HepG2 (cell line): ENCODE measurements around the gene CTXN1. TPM values are rescaled to one million over a fixed set of nuclear protein-coding genes. Genes with fewer than 3 reads are reported as not detected.

Experiments
- CCAR2 ChIP-seq: fragments of 200-400 bp; formaldehyde crosslinking; optimal IDR thresholded peaks from 2 replicates; pipeline ENCODE3; 2018; ENCODE audit warnings: low read depth, mild to moderate bottlenecking, low read length, moderate library complexity
- EEA1 ChIP-seq: sonication (generic); formaldehyde crosslinking; IDR thresholded peaks from 2 replicates; pipeline ENCODE4 v1.5.1; 2020; ENCODE audit warnings: mild to moderate bottlenecking, missing genetic modification reagents, borderline replicate concordance
- ETV6 ChIP-seq: sonication (generic); formaldehyde crosslinking; conservative IDR thresholded peaks from 2 replicates; pipeline ENCODE4 v1.4.0; 2020; ENCODE audit warnings: missing genetic modification reagents
- FOXJ3 ChIP-seq: sonication (generic); formaldehyde crosslinking; IDR thresholded peaks from 2 replicates; pipeline ENCODE4 v1.4.0; 2020; ENCODE audit warnings: missing genetic modification reagents, mild to moderate bottlenecking, borderline replicate concordance
- HMG20B ChIP-seq: conservative IDR thresholded peaks from 2 replicates; pipeline ENCODE4 v1.6.1; 2016; ENCODE audit warnings: missing genetic modification reagents, missing compliant biosample characterization
- JUNB ChIP-seq: sonication (generic); formaldehyde crosslinking; IDR thresholded peaks from 2 replicates; pipeline ENCODE4 v1.8.0; 2022; ENCODE audit warnings: missing genetic modification reagents, mild to moderate bottlenecking, borderline replicate concordance
- KLF12 ChIP-seq: sonication (generic); formaldehyde crosslinking; IDR thresholded peaks from 2 replicates; pipeline ENCODE4 v1.4.0; 2020; ENCODE audit warnings: missing genetic modification reagents, borderline replicate concordance
- NAIF1 ChIP-seq: sonication (generic); formaldehyde crosslinking; IDR thresholded peaks from 2 replicates; pipeline ENCODE4 v1.5.0; 2020; ENCODE audit warnings: mild to moderate bottlenecking, missing genetic modification reagents, borderline replicate concordance
- NFKBIZ ChIP-seq: IDR thresholded peaks from 2 replicates; pipeline ENCODE4 v1.6.1; 2018; ENCODE audit warnings: missing genetic modification reagents, missing compliant biosample characterization
- PITX1 ChIP-seq: sonication (generic); formaldehyde crosslinking; IDR thresholded peaks from 2 replicates; pipeline ENCODE4 v1.5.1; 2020; ENCODE audit warnings: mild to moderate bottlenecking, missing genetic modification reagents
- PRMT3 ChIP-seq: sonication (generic); formaldehyde crosslinking; IDR thresholded peaks from 2 replicates; pipeline ENCODE4 v1.8.1; 2022; ENCODE audit warnings: low read depth, mild to moderate bottlenecking, moderate library complexity, missing genetic modification reagents, borderline replicate concordance
- ZNF205 ChIP-seq: IDR thresholded peaks from 2 replicates; pipeline ENCODE4 v1.6.1; 2018; ENCODE audit warnings: missing biosample characterization, missing genetic modification reagents
- ZNF615 ChIP-seq: sonication (generic); formaldehyde crosslinking; IDR thresholded peaks from 2 replicates; pipeline ENCODE4 v1.5.0; 2020; ENCODE audit warnings: mild to moderate bottlenecking, missing genetic modification reagents, borderline replicate concordance
- ZNF790 ChIP-seq: sonication (generic); formaldehyde crosslinking; IDR thresholded peaks from 2 replicates; pipeline ENCODE4 v1.8.0; 2022; ENCODE audit warnings: missing genetic modification reagents, mild to moderate bottlenecking, borderline replicate concordance
- polyA plus RNA-seq, 8 experiments: library from polyadenylated mRNA; depleted of rRNA in 3 of 8; stranded (reverse) in 7 of 8; unstranded in 1 of 8; fragments of >200 nt; fragmentation: Illumina TruSeq in 4 of 8; extraction: Trizol in 4 of 8; gene quantifications; 2 replicates each; pipeline versions ENCODE4 v1.2.1 to v1.2.3, GENCODE V29; 2011 to 2016; ENCODE audit warnings: low read depth in 4 of 8, missing spikeins in 1 of 8, mixed read lengths in 1 of 8; ENCODE audit not compliant: insufficient read depth in 1 of 8
- total RNA-seq, 5 experiments: library from RNA; depleted of rRNA; stranded (reverse); fragments of >200 nt; fragmentation: Illumina TruSeq; extraction: Trizol; gene quantifications; 2 replicates each; pipeline ENCODE4 v1.2.3, GENCODE V29; 2016; ENCODE audit warnings: low read depth in 1 of 5
- TF ChIP-seq, protein P1 (sequence below): sonication (generic); formaldehyde crosslinking; IDR thresholded peaks from 2 replicates; pipeline ENCODE4 v1.4.0; 2020; ENCODE audit warnings: missing genetic modification reagents
- TF ChIP-seq, protein P2 (sequence below): sonication (generic); formaldehyde crosslinking; IDR thresholded peaks from 2 replicates; pipeline ENCODE4 v1.8.0; 2022; ENCODE audit warnings: mild to moderate bottlenecking, missing genetic modification reagents
- TF ChIP-seq, protein P3 (sequence below): IDR thresholded peaks from 2 replicates; pipeline ENCODE4 v1.6.1; 2016; ENCODE audit warnings: low read depth, missing genetic modification reagents, missing compliant biosample characterization

Gene CTXN1
- total and polyA plus RNA-seq, 2 of the 13 experiments (the other 11 are each of a cell fraction or from before 2014, with no cell fraction given), result 0.11 TPM; not detected in 1

DNA sequence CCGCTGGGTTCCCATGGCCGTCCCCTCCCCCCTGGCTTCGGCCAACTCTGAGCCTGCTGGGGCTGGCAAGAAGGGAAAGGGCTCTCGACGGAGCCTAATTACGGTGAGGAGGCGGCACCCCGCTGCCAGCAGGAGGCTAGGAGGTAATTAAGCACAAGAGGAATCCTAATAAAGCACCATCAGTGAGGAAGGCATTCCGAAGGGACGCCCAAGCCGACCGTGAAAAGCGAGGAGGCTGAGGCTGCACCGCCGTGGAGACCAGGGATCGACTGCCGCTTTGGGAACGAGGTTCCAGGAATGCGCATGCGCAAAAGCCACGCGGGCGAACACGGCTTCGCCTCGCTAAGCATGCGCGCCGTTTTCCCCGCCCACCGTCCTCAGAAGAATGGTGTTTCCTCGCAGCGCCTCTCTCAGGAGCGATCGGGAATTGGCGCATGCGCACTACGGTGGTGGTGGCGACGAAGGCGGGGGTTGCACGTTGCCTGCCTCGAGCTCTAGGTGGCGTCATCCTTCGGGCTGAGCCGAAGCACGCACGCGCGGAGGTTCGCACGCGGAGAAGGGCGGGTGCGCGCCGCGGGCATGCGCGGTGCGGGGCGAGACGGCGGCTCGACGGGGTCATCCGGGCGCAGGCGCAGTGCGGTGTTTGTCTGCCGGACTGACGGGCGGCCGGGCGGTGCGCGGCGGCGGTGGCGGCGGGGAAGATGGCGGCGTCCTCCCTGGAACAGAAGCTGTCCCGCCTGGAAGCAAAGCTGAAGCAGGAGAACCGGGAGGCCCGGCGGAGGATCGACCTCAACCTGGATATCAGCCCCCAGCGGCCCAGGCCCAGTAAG, 22.5 kb downstream of the CTXN1 start, which contains the start of gene MAP2K7 (continued):
- TF ChIP-seq, protein P1, sequence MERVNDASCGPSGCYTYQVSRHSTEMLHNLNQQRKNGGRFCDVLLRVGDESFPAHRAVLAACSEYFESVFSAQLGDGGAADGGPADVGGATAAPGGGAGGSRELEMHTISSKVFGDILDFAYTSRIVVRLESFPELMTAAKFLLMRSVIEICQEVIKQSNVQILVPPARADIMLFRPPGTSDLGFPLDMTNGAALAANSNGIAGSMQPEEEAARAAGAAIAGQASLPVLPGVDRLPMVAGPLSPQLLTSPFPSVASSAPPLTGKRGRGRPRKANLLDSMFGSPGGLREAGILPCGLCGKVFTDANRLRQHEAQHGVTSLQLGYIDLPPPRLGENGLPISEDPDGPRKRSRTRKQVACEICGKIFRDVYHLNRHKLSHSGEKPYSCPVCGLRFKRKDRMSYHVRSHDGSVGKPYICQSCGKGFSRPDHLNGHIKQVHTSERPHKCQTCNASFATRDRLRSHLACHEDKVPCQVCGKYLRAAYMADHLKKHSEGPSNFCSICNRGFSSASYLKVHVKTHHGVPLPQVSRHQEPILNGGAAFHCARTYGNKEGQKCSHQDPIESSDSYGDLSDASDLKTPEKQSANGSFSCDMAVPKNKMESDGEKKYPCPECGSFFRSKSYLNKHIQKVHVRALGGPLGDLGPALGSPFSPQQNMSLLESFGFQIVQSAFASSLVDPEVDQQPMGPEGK (CRISPR knock-in tag), result peak; percentile 5
- peak; percentile 47; the same call in 1 of the 2 replicates for TF ChIP-seq ZNF205 (CRISPR knock-in tag)
- TF ChIP-seq, protein P2, sequence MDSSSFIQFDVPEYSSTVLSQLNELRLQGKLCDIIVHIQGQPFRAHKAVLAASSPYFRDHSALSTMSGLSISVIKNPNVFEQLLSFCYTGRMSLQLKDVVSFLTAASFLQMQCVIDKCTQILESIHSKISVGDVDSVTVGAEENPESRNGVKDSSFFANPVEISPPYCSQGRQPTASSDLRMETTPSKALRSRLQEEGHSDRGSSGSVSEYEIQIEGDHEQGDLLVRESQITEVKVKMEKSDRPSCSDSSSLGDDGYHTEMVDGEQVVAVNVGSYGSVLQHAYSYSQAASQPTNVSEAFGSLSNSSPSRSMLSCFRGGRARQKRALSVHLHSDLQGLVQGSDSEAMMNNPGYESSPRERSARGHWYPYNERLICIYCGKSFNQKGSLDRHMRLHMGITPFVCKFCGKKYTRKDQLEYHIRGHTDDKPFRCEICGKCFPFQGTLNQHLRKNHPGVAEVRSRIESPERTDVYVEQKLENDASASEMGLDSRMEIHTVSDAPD (CRISPR knock-in tag), result no peak
- peak; percentile 71; the same call in 1 of the 2 replicates for TF ChIP-seq EEA1
- TF ChIP-seq HMG20B (CRISPR knock-in tag), result no peak
- TF ChIP-seq ZNF790 (CRISPR knock-in tag), result peak; percentile 89; the same call in 1 of the 2 replicates
- no peak for TF ChIP-seq NAIF1 (CRISPR knock-in tag)
- peak; percentile 35; the same call in 1 of the 2 replicates for TF ChIP-seq ETV6
- no peak for TF ChIP-seq CCAR2
- TF ChIP-seq, protein P3, sequence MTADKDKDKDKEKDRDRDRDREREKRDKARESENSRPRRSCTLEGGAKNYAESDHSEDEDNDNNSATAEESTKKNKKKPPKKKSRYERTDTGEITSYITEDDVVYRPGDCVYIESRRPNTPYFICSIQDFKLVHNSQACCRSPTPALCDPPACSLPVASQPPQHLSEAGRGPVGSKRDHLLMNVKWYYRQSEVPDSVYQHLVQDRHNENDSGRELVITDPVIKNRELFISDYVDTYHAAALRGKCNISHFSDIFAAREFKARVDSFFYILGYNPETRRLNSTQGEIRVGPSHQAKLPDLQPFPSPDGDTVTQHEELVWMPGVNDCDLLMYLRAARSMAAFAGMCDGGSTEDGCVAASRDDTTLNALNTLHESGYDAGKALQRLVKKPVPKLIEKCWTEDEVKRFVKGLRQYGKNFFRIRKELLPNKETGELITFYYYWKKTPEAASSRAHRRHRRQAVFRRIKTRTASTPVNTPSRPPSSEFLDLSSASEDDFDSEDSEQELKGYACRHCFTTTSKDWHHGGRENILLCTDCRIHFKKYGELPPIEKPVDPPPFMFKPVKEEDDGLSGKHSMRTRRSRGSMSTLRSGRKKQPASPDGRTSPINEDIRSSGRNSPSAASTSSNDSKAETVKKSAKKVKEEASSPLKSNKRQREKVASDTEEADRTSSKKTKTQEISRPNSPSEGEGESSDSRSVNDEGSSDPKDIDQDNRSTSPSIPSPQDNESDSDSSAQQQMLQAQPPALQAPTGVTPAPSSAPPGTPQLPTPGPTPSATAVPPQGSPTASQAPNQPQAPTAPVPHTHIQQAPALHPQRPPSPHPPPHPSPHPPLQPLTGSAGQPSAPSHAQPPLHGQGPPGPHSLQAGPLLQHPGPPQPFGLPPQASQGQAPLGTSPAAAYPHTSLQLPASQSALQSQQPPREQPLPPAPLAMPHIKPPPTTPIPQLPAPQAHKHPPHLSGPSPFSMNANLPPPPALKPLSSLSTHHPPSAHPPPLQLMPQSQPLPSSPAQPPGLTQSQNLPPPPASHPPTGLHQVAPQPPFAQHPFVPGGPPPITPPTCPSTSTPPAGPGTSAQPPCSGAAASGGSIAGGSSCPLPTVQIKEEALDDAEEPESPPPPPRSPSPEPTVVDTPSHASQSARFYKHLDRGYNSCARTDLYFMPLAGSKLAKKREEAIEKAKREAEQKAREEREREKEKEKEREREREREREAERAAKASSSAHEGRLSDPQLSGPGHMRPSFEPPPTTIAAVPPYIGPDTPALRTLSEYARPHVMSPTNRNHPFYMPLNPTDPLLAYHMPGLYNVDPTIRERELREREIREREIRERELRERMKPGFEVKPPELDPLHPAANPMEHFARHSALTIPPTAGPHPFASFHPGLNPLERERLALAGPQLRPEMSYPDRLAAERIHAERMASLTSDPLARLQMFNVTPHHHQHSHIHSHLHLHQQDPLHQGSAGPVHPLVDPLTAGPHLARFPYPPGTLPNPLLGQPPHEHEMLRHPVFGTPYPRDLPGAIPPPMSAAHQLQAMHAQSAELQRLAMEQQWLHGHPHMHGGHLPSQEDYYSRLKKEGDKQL (CRISPR knock-in tag), result no peak
- TF ChIP-seq PITX1 (CRISPR knock-in tag), result peak; percentile 34
- peak; percentile 90 for TF ChIP-seq NFKBIZ (CRISPR knock-in tag)
- TF ChIP-seq KLF12 (CRISPR knock-in tag), result peak; percentile 81; the same call in 1 of the 2 replicates
- peak; percentile 31; the same call in 1 of the 2 replicates for TF ChIP-seq PRMT3 (CRISPR knock-in tag)
- TF ChIP-seq ZNF615 (CRISPR knock-in tag), result no peak
- TF ChIP-seq FOXJ3 (CRISPR knock-in tag), result no peak
- TF ChIP-seq JUNB, result no peak
